H9 (cell line): ENCODE measurements around the gene SLC7A6. TPM values are rescaled to one million over a fixed set of nuclear protein-coding genes. Genes with fewer than 3 reads are reported as not detected.
A peak's percentile ranks its signal among the peaks of the same experiment; 100 is the strongest.

Source experiments
- DNase-seq: peaks from one replicate; pipeline ENCODE4 v3.0.0-alpha.2; 2017
- H2AFZ ChIP-seq: one replicate; pipeline ENCODE4 v1.6.1; 2013; ENCODE audit warnings: mild to moderate bottlenecking, low read length, control low read depth, moderate library complexity
- H2AK5ac ChIP-seq: 2 replicates; pipeline ENCODE4 v1.6.1; 2013; ENCODE audit warnings: low read length, control low read depth, mixed read lengths; ENCODE audit not compliant: insufficient read length
- H2BK120ac ChIP-seq: one replicate; pipeline ENCODE4 v1.6.1; 2013; ENCODE audit warnings: low read depth, mild to moderate bottlenecking, low read length, control low read depth, inconsistent platforms; ENCODE audit not compliant: poor library complexity, severe bottlenecking
- H2BK12ac ChIP-seq: 2 replicates; pipeline ENCODE4 v1.6.1; 2013; ENCODE audit warnings: low read length, control low read depth, mixed read lengths, low read depth; ENCODE audit not compliant: insufficient read length
- H2BK15ac ChIP-seq: 2 replicates; pipeline ENCODE4 v1.6.1; 2013; ENCODE audit warnings: low read depth, low read length, control low read depth
- H2BK20ac ChIP-seq: one replicate; pipeline ENCODE4 v1.6.1; 2013; ENCODE audit warnings: low read depth, mild to moderate bottlenecking, low read length, control low read depth, inconsistent platforms; ENCODE audit not compliant: poor library complexity, severe bottlenecking
- H2BK5ac ChIP-seq: 2 replicates; pipeline ENCODE4 v1.6.1; 2013; ENCODE audit warnings: low read length, control low read depth, mixed read lengths; ENCODE audit not compliant: insufficient read length
- H3K14ac ChIP-seq: 2 replicates; pipeline ENCODE4 v1.6.1; 2013; ENCODE audit warnings: low read length, control low read depth; ENCODE audit not compliant: insufficient read depth
- H3K18ac ChIP-seq: 2 replicates; pipeline ENCODE4 v1.6.1; 2013; ENCODE audit warnings: low read depth, mild to moderate bottlenecking, mixed read lengths, low read length, control low read depth; ENCODE audit not compliant: insufficient read length
- H3K23ac ChIP-seq: 2 replicates; pipeline ENCODE4 v1.6.1; 2013; ENCODE audit warnings: low read length, control low read depth, mixed read lengths, low read depth; ENCODE audit not compliant: insufficient read length
- H3K23me2 ChIP-seq: 2 replicates; pipeline ENCODE4 v1.6.1; 2013; ENCODE audit warnings: low read depth, mild to moderate bottlenecking, mixed read lengths, low read length, control low read depth; ENCODE audit not compliant: insufficient read length, poor library complexity, severe bottlenecking
- H3K27ac ChIP-seq: 2 replicates; pipeline ENCODE4 v1.5.1; 2013; ENCODE audit warnings: low read length, control low read depth, mixed read lengths, low read depth; ENCODE audit not compliant: insufficient read length
- H3K27me3 ChIP-seq: 2 replicates; pipeline ENCODE4 v1.6.1; 2013; ENCODE audit warnings: low read length, control low read depth, inconsistent platforms; ENCODE audit not compliant: insufficient read depth
- H3K4ac ChIP-seq: 2 replicates; pipeline ENCODE4 v1.6.1; 2013; ENCODE audit warnings: low read depth, mild to moderate bottlenecking, control low read depth, inconsistent platforms, low read length, moderate library complexity
- H3K4me1 ChIP-seq: 2 replicates; pipeline ENCODE4 v1.6.1; 2013; ENCODE audit warnings: low read length, control low read depth, inconsistent platforms; ENCODE audit not compliant: insufficient read depth
- H3K4me2 ChIP-seq: 2 replicates; pipeline ENCODE4 v1.6.1; 2013; ENCODE audit warnings: low read length, control low read depth, mixed read lengths; ENCODE audit not compliant: insufficient read length, insufficient read depth
- H3K56ac ChIP-seq: 2 replicates; pipeline ENCODE4 v1.6.1; 2013; ENCODE audit warnings: low read depth, mild to moderate bottlenecking, mixed read lengths, low read length, control low read depth; ENCODE audit not compliant: insufficient read length
- H3K79me1 ChIP-seq: 2 replicates; pipeline ENCODE4 v1.6.1; 2013; ENCODE audit warnings: low read depth, mild to moderate bottlenecking, moderate library complexity, low read length, control low read depth, inconsistent platforms; ENCODE audit not compliant: insufficient read depth, poor library complexity, severe bottlenecking
- H3K79me2 ChIP-seq: 2 replicates; pipeline ENCODE4 v1.6.1; 2013; ENCODE audit warnings: low read length, control low read depth, inconsistent platforms; ENCODE audit not compliant: insufficient read depth
- H3K9ac ChIP-seq: 2 replicates; pipeline ENCODE4 v1.6.1; 2013; ENCODE audit warnings: low read length, control low read depth, mixed read lengths; ENCODE audit not compliant: insufficient read length; ENCODE audit errors: extremely low read depth
- H3K9me3 ChIP-seq: one replicate; pipeline ENCODE4 v1.6.1; 2013; ENCODE audit warnings: low read depth, low read length, inconsistent platforms; ENCODE audit not compliant: control insufficient read depth
- H3T11ph ChIP-seq: one replicate; pipeline ENCODE4 v1.6.1; 2013; ENCODE audit warnings: mild to moderate bottlenecking, low read length, control low read depth, inconsistent platforms
- H4K20me1 ChIP-seq: one replicate; pipeline ENCODE4 v1.6.1; 2013; ENCODE audit not compliant: control insufficient read depth, insufficient read length, insufficient read depth
- H4K5ac ChIP-seq: 2 replicates; pipeline ENCODE4 v1.6.1; 2013; ENCODE audit warnings: low read depth, mild to moderate bottlenecking, mixed read lengths, low read length, control low read depth; ENCODE audit not compliant: insufficient read length
- H4K8ac ChIP-seq: replicated peaks from 2 replicates; pipeline ENCODE4 v1.6.1; 2013; ENCODE audit warnings: low read length, control low read depth, mixed read lengths, low read depth; ENCODE audit not compliant: insufficient read length
- H4K91ac ChIP-seq: 2 replicates; pipeline ENCODE4 v1.6.1; 2013; ENCODE audit warnings: low read depth, mild to moderate bottlenecking, moderate library complexity, mixed read lengths, low read length, control low read depth; ENCODE audit not compliant: insufficient read length
- H3K27ac Mint-ChIP-seq, 3 experiments: 2 replicates in 2 of 3; 3 replicates in 1 of 3; pipeline ENCODE4 v1.8.0; 2020 to 2021; ENCODE audit warnings: mixed read lengths in 3 of 3, mild to moderate bottlenecking in 1 of 3, moderate library complexity in 1 of 3
- H3K27me3 Mint-ChIP-seq: 2 replicates; pipeline ENCODE4 v1.8.0; 2021; ENCODE audit warnings: low read depth, mild to moderate bottlenecking, moderate library complexity, mixed read lengths
- H3K36me3 Mint-ChIP-seq, 3 experiments: 2 replicates in 2 of 3; 3 replicates in 1 of 3; pipeline ENCODE4 v1.8.0; 2020 to 2021; ENCODE audit warnings: low read depth in 3 of 3, mixed read lengths in 3 of 3; ENCODE audit not compliant: insufficient read depth in 1 of 3
- H3K4me1 Mint-ChIP-seq, 2 experiments: 2 replicates each; pipeline ENCODE4 v1.8.0; 2020; ENCODE audit warnings: mixed read lengths in 2 of 2
- H3K4me3 Mint-ChIP-seq, 2 experiments: 2 replicates in 1 of 2; 3 replicates in 1 of 2; pipeline ENCODE4 v1.8.0; 2020 to 2021; ENCODE audit warnings: mild to moderate bottlenecking in 2 of 2, mixed read lengths in 2 of 2, moderate library complexity in 1 of 2
- H3K9me3 Mint-ChIP-seq, 2 experiments: 2 replicates in 1 of 2; 3 replicates in 1 of 2; pipeline ENCODE4 v1.8.0; 2020; ENCODE audit warnings: mild to moderate bottlenecking in 2 of 2, mixed read lengths in 2 of 2, moderate library complexity in 1 of 2
- CTCF ChIP-seq: fragments of 200-600 bp; sonication (generic); conservative IDR thresholded peaks from 3 replicates; pipeline ENCODE4 v1.8.0; 2021; ENCODE audit warnings: antibody characterized with exemption, mild to moderate bottlenecking
- WGBS: extraction: QIAGEN DNeasy Blood & Tissue Kit; methylation state at CpG from one replicate; pipeline ENCODE4 v1.1.7; 2013; ENCODE audit warnings: missing lambda C conversion rate, low lambda C conversion rate, mixed read lengths; ENCODE audit not compliant: insufficient read length; ENCODE audit errors: extremely low coverage; 5-methylcytosine and 5-hydroxymethylcytosine counted together
- total RNA-seq: library from RNA; stranded (reverse); gene quantifications from 2 replicates; pipeline ENCODE4 v1.2.1, GENCODE V29; 2021

The SLC7A6 gene
- total RNA-seq, 1 experiment from 2014 or later = 21.1 TPM

DNA sequence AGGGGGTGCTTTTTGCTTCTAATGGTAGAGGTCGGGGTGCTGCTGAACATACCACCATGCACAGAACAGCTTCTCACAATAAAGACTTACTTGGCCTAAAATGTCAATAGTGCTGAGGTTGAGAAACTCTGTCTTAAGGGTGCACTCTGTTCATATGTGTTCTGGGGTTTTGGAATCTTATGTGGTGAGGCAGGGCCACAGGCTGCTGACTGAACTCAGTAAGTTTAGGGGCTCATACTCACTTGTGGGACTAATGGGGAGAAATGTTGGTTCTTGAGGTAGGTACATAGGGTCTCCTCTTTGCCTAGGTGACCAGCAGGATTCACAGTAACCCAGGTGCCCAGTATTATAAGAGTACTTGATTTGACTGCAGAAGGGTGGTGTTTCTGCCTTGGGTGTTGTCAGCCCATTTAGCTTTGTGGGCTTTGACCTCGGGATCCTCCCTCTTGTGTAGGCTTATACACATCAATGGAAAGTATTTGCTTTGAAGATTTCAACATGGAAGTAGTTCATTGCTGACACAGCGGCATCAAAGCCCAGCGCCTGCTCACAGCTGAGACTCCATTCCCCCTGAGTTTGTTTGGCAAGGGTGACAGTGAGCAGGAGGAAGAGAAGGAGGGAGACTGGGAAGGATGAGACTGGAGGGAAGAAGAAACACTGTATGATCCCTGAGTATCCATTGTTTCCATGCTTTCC is 17.2 kb downstream of the SLC7A6 start:
- Histone ChIP-seq H3T11ph (no peak overlapping the region), H3K9ac (no peak overlapping the region), H4K8ac (no peak overlapping the region), H3K14ac (no peak overlapping the region), H2BK20ac (no peak overlapping the region), H3K4me1 (no peaks in the 10 kb centered on the region), H3K56ac (no peak overlapping the region), H2AK5ac (no peak overlapping the region), H3K27ac (no peak overlapping the region), H3K79me2 (no peaks in the 10 kb centered on the region), H4K5ac (no peak overlapping the region), H3K4me2 (no peak overlapping the region), H3K27me3 (no peaks in the 10 kb centered on the region), H3K23me2 (no peaks in the 10 kb centered on the region), H2BK5ac (no peak overlapping the region), H4K91ac (no peak overlapping the region), H2BK120ac (no peak overlapping the region), H2BK15ac (no peak overlapping the region), H3K79me1 (no peaks in the 10 kb centered on the region), H3K4ac (no peak overlapping the region), H2BK12ac (no peak overlapping the region), H4K20me1 (no peaks in the 10 kb centered on the region), H3K9me3 (no peaks in the 10 kb centered on the region), H3K18ac (no peak overlapping the region), H3K23ac (no peak overlapping the region), H2AFZ (no peak overlapping the region)
- no peak for DNase-seq
- WGBS = no CpG with 5 or more reads among the region's 4 CpGs
- Mint-ChIP-seq H3K4me3 (no peak overlapping the region), H3K27ac (peak overlapping the region in 1 of 3 experiments; percentile 71; a peak in 1 of 7 replicates), H3K4me1 (peaks cover 0 to 2% of the 10 kb centered on the region in 2 experiments; a peak in 1 of 4 replicates), H3K27me3 (no peaks in the 10 kb centered on the region), H3K36me3 (peaks cover 4 to 25% (median 5%) of the 10 kb centered on the region in 3 experiments; a peak in 5 of 7 replicates), H3K9me3 (no peaks in the 10 kb centered on the region)
- no peak for TF ChIP-seq CTCF
